ENCODE measurements around the gene PLCL1.

GRCh38 chr2:197846128-197846527, 41.7 kb downstream of the PLCL1 start:
- TF ChIP-seq ZFX (IDR thresholded peaks at IDR 0.05) (no peak), CTCF (conservative IDR thresholded peaks at IDR 0.05) (no peak)
